NCI-H2196 treated with DMSO at 0.1 percent for 48 hours (cell line): ENCODE measurements around the gene APOBEC2.

Source experiments
- DNase-seq: peaks from one replicate; lab custom pipeline; 2025; ENCODE audit not compliant: unreplicated experiment; lab: John Stamatoyannopoulos, UW

APOBEC2 gene

DNA sequence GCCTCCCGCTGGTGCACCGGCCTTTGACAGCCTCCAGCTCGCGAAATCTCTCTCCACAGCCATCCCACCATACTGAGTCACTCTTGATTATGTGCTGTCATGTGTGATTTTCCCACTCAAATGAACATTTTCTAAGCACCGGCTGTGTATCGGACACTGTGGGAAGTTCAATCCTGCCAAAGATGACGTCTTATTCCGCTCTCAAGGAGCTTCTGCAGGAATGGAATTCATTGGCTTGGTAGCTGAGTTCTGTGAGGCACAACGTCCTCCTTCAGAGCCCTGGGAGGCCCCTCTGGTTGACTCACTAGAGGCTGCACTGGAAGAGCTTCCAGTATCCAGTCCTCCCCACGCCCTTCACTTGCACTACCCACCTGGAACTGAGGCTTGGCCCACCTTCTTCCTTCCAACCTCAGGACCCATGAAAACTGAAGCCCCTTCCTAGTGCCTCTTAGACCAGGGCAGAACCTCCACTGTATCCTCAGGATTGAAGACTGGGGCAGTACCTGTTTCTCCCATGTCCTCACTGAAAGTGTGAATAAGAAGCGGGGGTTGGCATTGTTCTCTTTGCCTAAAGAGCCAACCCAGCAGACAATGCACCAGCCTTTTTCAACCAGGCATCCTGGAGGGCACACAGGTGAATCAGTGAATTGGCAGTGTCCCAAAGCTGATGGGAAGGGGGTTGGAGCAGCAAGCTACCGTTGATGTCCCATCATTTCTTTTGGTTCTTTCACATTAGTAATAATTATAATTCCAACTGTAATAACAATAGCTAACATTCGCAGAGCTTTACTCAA lies 15.7 kb upstream of the APOBEC2 start:
- no peak for DNase-seq

DNA sequence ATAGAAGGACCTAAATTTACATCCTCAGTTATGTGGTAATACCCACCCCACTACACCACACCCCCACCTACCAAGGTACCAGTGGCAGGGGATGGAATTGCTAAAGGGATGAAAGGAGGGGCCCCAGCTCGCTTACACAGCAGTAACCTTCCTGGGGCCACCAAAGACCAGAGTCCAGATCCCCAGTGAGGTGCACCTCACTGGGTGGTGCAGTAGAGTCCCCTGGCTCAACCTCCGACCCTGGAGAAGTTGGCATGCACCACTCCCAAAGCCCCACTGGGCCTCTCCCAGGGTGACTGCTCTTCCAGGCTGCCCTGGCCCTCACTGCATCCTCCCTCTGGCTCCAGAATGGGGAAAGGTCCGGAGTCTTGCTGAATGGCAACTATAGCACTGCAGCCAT lies 14.8 kb upstream of the APOBEC2 start:
- DNase-seq = no peak

DNA sequence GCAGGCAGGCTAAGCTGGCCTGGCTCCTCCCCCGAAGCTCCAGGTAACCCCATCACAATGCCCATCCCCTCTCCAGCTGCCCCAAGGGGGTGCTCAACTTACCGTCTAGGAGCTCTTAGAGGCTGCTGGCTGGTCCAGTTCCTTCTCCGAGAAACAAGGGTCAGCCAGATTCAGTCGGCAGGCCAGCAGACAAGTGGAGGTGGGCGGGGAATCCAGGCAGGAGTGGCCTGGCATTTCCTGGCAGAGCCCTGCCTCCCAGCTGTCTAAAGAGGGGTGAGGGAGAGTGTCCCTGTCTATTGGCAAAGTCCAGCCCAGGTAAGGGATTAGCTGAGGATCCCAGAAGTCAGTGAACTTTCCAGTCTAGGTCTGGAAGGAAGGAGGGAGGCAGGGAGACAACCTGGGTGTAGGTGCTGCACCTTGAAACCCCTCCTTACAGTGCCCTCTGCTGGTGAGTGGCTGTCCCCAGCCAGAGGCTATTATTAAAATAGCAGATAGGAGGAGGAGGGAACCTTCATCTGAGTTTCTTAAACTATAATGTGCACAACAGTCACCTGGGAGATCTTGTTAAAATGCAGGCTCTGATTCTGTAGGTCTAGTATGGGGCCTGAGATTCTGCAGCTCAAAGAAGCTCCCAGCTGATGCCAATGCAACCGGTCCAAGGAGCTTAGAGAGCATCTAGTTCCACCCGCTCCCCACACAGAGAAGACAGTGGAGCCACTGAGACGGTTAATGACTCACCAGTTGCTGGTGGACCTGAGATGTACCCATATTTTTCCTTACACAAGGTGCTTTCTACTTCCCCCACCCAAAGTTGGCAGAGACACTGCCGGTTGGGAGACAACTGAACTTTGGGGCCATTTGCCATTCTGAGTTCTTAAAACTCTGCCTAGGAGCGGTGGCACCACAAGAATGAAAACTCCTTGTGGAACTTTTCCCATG lies 13.7 kb upstream of the APOBEC2 start, which contains the start of gene UNC5CL:
UNC5CL (minus strand) TSS at position 162 of the 939 bp plus-strand sequence. CDS start 4,147 bp downstream, outside the sequence.
- DNase-seq = peak; percentile 25

DNA sequence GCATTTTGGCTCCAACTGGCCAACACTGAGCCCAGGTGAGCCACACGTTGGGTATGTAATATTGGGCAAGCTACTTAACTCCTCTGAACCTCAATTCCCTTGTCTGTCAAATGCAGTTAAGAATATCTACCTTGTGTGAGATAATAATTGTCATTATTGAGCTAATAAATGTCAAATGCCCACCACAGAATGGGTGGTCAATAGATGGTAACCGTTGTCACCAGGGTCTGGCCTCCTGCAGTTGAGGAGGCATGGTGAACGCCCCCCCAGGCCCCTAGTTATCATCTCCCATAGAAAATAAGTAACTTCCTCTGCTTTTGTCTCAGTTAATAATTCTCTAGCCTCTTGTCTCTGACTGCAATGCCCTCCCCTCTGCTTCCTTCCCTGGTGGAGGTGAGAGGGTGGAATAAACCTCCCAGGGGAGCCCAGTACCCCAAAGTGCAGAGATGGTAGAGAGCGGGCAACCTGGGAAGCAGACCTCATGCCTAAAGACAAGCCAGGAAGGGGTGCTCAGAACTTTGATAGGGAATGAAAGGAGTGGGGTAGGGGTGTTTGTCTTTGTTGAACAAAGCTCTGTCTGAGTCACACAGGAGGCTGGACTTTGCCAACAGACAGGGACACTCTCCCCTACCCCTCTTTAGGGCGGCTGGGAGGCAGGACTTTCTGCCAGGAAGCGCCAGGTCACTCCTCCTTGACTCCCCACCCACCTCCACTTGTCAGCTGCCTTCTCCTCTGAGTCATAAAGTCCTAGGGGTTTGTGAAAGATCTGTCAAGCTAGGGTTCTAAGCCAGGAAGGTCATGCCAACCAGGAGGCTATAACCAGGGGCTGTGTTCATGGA lies 12.7 kb upstream of the APOBEC2 start:
- no peak for DNase-seq

DNA sequence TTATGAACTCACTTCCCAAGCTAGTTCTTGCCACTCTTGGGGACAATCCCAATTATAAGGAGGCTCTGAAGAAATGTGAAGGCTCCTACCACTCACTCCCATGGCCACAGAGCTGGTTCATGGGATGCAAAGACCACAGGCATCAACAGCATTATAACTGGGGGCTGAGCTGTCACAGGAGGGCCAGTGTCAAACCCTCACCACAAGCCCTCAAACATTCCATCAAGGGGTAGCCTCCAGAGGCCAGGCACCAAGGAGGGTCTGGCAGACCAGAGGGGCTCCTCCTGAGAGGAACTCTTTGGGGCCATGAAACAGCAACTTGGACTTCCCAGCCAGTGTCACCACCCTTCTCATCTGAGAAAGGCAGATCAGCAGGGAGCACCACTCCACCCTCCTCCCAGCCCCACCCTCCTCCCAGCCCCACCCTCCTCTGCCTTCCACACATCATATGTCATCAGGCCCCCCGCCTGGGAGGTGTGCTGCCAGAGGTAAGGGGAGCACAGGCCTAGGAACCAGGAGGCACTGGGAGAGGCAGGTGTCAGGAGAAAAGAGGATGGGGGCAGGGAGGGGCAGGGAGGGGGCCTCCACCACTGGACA lies 12.0 kb upstream of the APOBEC2 start:
- no peak for DNase-seq

DNA sequence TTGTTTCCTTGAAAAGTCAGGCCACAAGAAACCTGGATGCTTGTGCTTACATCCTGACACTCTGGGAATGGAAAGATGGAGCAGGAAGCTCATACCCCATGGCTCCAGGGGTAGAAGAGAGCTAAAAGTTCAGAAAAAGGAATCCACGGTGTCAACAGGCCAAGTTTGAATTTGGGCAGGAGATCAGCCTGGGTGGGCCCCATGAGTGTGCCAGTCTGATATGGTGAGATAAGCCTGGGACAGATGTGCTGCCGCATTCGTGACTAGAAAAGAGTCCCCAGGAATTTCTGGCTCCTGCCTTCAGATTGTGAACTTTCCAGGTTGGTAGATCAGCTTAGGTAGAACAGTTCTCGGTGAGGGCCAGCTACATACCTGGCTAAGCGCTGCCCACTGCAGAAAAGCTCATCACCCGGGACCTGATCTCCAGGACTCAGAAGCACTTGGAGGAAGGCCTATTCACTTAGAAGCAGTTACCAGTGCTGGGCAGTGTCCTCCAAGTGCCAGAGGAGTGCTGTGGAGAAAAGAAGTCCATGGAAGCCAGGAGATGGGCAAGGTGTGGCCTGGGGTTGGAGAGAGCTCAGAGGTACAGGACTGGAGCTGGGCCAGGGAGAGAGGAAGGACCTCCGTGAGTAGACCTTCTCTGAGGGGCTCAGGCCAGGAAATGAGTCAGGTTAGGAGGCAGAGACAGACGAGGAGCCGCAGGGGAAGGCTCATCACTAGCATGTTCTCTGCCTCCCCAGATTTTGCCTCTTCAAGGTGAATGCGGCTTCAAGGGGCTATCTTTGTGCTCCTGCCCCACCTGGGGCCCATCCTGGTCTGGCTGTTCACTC lies 10.6 kb upstream of the APOBEC2 start, which contains the start of gene TSPO2:
TSPO2 (plus strand) TSS at position 242 of the 830 bp plus-strand sequence; CDS start at position 761, 519 bp downstream.
- DNase-seq = no peak

DNA sequence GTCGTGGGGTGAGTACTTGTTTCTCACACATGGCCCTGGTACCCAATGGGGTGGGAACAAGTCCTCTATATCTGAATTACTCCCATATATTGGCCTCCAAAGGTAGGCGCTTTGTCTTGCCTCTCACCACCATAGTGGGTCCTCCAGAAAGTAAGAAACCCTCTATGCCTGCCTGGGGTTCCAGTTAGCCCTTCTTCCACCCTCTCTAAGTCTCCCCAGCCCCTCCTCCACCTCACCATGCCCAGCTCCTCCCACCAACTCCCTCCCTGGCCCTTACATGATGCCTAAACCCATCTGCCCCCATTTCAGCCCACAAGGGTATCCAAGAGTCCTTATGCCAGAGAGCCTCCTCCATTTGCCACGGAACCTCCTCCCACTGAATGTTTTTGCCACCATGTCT lies 9.9 kb upstream of the APOBEC2 start:
- DNase-seq = no peak

DNA sequence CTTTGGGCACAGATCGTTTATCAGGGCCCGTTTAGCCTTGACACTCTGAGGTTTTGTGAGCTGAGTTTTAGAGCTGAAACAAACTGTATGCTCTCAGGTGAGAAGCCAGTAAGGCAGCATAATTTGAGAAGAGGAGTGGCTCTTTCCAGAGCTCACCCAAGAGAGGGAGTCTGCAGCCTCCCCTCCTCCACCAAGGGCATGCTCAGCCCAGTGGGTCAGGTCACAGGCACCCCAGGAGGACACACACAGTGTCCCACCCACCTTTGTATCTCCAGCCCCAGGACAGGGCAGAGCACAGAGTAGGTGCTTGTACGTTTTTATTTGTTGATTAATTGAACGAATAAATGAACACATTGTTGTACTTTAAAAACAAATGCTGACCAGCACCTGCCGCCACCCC lies 7.3 kb upstream of the APOBEC2 start:
- DNase-seq = no peak

DNA sequence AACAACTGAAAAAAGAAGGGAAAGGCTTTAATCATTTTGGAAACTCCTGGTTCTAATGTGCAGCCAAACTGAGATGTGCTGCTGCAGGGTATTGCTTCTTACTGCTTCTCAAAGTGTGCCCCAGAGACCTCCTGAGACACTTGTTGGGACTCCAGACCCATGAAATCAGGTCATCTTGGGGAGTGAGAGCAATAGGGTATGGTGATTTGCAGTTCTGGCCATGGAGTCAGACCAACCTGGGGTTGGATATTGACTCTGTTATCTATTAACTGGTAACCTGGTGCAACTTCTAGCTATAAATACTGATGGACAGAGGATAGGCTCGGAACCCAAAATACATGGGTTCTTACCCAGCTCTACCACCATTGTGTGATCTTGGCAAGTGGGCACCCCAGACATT lies 6.9 kb upstream of the APOBEC2 start:
- no peak for DNase-seq

DNA sequence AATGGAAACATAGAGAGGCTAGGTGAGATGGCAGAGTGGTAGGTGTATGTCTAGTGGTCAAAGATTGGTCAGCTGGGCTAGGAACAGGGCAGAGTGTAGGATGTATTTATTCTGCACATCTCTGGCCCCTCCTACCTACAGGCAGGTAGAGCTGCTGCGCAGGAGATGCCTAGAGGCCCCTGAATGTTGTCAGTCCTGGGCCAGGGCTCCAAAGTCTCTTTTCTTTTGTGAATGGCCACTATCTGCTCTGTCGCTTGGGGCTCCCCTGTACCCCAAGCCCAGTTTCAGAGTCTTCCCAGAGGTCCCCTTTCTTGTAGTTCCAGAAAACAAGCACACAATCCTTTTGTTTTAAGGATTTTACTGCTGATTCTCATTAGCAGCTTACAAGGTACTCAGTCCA lies 5.7 kb upstream of the APOBEC2 start:
- no peak for DNase-seq

DNA sequence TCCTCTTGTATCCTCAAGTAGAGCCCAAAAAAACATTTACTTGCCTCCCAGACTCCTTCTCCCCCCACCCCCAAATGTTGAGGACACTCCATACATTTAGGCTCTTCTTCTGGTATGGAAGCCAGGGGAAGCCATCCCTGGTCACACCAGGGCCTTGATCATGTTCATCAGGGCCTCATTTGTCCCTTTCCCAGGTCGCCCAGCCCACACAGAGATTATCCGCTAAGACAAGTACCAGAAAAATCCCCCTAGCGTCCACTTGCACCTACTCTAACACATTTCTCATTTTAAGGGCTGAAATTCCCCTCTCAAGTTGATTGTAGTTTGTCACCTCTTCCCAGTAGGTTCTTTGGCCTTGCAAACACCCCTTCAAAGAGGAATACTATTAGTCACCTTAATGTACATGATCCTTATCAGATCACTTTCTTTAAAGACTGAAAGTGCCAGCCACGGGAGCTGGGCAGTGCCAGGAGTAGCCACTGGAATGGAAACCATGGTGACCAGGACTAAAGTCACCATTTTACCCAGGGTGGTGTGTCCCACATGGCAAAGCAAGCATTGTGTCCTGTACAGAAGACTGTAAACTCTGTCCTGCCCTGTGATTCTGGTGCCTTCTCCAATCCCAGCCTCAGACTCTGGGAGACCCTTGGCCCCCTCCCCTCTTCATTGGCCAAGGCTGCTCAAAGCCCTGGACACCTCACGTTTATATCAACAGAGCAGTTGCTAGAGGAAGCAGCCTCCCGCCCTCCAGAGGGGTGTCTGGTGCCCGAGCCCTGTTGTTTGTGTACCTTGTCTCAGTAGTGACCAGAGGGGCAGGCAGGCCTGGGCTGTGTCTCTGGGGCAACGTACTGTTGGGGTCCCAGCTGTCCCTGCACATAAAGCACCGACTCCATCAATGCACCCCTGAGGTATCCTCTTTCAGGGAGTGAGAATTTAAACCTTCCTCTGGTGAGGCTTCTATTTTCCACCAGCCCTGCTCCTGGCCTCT lies 5.0 kb upstream of the APOBEC2 start:
- no peak for DNase-seq

DNA sequence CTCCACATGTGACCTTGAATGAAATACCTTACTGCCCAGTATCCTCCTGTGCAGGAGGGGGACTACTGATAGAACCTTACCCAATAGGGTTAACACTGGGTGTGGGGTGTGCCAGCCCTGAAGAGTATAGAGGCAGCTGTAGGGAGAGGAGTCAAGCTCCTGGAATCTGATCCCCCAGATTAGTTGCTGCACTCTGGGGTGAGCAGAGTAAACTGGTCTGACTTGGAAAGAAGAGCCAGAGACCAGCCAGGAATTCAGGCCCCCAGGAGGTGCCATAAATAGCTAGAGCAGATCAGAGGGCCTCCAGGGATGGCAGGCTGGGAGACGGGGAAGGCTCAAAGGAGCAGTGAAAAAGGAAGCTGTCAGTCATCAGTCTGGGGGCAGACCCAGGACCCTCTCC lies 3.5 kb upstream of the APOBEC2 start:
- no peak for DNase-seq

DNA sequence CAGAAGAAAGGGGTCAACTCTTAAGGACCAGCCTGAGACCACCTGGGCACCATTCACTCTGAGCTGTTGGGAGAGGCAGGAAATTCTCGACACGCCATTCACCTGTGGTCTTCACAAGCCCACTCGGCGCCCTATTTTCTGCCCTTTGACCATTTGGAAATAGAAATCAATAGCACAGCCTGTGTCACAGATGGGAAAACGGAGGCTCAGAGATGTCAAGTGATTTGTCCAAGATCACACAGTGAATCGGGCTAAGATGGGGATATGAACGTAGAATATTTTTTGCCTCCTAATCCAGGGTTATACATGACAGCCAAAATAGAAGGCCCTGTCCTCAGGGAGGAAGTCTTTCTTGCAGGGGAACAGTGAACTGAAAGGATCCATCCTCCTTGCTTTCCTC lies 3.0 kb upstream of the APOBEC2 start:
- DNase-seq = no peak

DNA sequence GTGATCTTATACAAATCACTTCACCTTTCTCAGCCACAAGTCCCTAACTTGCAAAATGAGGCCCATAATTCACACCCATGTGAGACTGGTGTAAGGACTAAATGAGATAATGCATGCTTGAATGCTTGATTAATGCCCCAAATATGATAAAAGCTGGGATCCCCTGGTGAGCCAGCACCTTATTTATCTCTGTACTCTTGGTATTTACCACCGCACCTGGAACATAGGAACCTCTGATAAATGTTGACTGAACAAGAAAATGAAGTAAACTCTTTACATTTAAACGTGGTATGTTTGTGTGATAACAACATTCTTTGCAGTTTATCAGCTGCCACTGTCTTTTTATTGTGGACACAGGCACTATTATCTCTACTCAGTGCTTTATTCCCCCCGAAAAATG lies 2.5 kb upstream of the APOBEC2 start:
- no peak for DNase-seq

DNA sequence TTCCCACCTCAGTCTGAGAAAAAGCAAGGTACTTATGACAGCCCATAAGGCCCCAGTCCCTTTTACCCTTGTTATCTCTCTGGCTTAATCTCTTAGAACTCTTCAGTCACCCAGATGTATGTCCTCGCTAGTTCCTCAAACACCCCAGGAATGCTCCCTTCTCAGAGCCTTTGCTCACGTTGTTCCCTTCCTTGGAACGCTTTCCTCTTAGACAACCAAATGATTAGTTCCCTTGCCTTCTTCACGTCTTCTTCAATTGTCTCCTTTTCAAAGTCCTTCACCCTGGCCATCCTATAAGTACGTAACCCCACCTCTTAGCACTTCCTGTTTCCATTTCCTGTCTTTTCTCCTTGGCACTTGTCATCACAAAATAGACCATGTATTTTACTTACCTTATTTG lies 1.1 kb upstream of the APOBEC2 start:
- DNase-seq = no peak

DNA sequence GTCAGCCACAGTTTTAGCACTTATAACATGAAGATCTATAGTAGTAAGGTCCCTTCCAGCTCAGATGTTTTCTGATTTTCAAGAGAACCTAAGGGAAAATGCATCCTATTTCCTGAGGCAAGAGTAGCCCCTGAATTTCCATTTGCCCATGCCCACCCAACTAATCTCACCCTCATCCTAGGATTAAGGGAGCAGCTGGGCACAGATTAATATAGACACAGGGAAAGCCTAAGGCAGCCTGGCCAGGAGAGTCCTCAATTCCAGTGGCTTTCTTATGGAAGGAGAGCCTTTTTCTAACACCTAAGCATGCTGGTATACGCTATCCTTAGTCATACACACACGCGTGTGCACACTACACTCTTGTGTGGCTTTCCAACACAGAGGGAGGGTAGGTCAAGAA lies 1.5 kb downstream of the APOBEC2 start:
- DNase-seq = no peak

DNA sequence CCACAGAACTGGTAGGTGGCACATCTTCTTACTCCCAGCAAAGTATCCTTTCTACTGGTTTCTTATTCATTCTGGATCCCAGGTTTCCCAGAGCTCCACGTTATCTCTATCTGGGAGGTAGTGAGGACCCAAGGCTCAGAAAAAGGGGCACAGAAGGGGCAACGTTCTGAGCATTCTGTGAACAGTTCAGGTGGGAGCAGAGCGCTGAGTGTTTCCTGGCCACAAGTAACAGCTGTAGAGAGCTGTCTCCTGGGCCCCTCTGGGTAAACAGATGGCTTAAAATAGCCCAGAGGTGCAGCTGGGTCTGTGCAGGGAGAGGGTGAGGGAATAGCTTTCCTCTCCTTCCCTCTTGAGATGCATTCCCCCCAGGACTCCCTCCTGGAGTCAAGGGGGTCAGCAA lies 2.1 kb downstream of the APOBEC2 start:
- DNase-seq = no peak

DNA sequence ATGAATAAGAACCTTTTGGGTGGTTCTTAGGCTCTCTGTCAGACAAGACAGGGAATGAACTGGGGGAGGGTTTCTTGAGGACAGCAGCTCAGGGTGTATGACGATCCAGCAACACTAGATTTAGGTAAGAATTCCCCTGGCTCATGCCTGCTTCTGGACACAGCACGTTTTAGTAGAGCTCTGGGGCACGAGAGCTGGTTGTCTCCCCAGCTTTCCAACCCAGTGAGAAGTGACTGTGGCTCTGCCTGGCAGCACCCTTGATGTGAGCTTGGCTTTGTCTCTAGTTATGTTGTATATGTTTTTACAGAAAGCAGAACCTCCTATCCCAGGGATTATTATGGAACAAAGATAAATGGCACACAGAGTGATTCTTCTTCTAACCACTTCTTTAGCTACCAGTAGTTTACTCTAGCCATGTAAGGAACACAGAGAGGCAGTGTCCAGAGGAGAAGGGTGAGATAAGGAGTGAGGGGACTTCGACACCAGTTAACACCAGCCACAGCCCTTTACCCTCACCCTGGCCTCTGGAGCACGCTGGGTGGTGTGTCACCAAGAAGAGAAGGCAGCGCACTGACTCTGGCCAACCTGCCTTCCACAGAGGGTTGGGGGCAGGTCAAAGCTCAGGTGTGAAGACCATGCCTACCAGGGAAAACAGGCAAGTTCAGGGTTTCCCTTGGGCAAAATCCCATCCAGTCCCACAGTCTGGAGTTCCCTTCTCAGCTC lies 3.9 kb downstream of the APOBEC2 start:
- DNase-seq = no peak
